ENCODE results near the gene PDZD8.

Gene PDZD8

GRCh38 chr10:117373823-117374505 is 1.3 kb downstream of the PDZD8 start:
- Histone ChIP-seq H3K36me3 (ENCODE audit: insufficient read depth, low read length) (no peaks in the 10 kb centered on the region), H3K4me3 (ENCODE audit: low read length) (peak overlapping the region; percentile 95), H3K4me1 (ENCODE audit: insufficient read depth, low read length) (peaks cover 16% of the 10 kb centered on the region), H3K27me3 (ENCODE audit: insufficient read depth, low read length) (peaks cover 2% of the 10 kb centered on the region), H2AFZ (ENCODE audit: low read depth, low read length) (no peak overlapping the region), H3K9me3 (ENCODE audit: low read length) (no peaks in the 10 kb centered on the region)

DNA sequence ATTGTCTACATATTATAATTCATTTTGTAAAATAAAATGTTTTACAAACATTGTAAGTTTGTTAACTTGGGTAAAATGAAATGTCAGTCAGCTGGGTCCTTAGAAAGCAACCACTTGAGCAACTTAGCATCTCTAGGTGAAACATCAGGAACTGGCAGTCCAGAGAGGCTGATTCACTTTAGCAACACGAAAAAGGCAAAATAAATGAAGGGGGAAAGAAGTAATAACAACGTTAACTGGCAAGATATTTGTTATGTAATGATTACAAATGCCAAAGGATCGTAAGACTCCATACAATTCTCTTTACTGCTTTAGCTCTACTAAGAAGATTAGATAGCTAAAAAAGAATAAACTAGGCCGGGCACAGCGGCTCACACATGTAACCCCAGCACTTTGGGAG is 5.0 kb downstream of the PDZD8 start:
- no peaks in the 10 kb centered on the region for H3K9me3 ChIP-seq (ENCODE audit: low read length)
- H3K36me3 ChIP-seq (ENCODE audit: insufficient read depth, low read length), result no peaks in the 10 kb centered on the region
- H2AFZ ChIP-seq (ENCODE audit: low read depth, low read length), result no peak overlapping the region
- peaks cover 10% of the 10 kb centered on the region for H3K4me1 ChIP-seq (ENCODE audit: insufficient read depth, low read length)
- H3K4me3 ChIP-seq (ENCODE audit: low read length), result no peak overlapping the region
- H3K27me3 ChIP-seq (ENCODE audit: insufficient read depth, low read length), result no peaks in the 10 kb centered on the region

GRCh38 chr10:117367718-117368117 is 7.5 kb downstream of the PDZD8 start:
- Histone ChIP-seq H3K9me3 (ENCODE audit: low read length) (no peaks in the 10 kb centered on the region), H2AFZ (ENCODE audit: low read depth, low read length) (no peak overlapping the region), H3K36me3 (ENCODE audit: insufficient read depth, low read length) (no peaks in the 10 kb centered on the region), H3K27me3 (ENCODE audit: insufficient read depth, low read length) (no peaks in the 10 kb centered on the region), H3K4me3 (ENCODE audit: low read length) (no peak overlapping the region), H3K4me1 (ENCODE audit: insufficient read depth, low read length) (peaks cover 12% of the 10 kb centered on the region)

- no peaks in the 10 kb centered on the region for H3K27me3 ChIP-seq (ENCODE audit: insufficient read depth, low read length)
- no peaks in the 10 kb centered on the region for H3K36me3 ChIP-seq (ENCODE audit: insufficient read depth, low read length)
- H3K4me3 ChIP-seq (ENCODE audit: low read length), result no peak overlapping the region
- H3K9me3 ChIP-seq (ENCODE audit: low read length), result no peaks in the 10 kb centered on the region
- H2AFZ ChIP-seq (ENCODE audit: low read depth, low read length), result no peak overlapping the region
- H3K4me1 ChIP-seq (ENCODE audit: insufficient read depth, low read length), result peaks cover 8% of the 10 kb centered on the region
These were observed 8.5 kb downstream of the PDZD8 start for GRCh38 chr10:117366741-117367140.

DNA sequence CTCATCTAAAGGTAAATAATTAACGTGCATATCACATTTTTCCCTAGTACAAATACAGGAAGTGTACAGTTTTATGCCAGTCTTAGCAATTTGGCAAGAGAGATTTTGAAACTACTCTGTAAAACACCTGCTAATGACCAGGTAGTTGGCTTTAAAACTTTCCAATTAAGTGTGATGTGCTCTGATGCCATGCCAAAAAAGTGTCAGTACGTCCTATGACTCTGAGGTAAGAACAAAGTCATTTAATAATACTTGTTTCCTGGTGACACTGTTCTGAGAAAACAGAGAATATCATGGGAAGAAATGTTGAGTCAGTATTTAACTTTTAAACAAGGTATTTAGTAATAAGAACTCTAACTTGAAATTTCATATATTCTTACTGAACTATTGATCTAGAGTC is 9.6 kb downstream of the PDZD8 start:
- Histone ChIP-seq H3K4me3 (ENCODE audit: low read length) (no peak overlapping the region), H3K27me3 (ENCODE audit: insufficient read depth, low read length) (no peaks in the 10 kb centered on the region), H3K9me3 (ENCODE audit: low read length) (no peaks in the 10 kb centered on the region), H3K36me3 (ENCODE audit: insufficient read depth, low read length) (no peaks in the 10 kb centered on the region), H3K4me1 (ENCODE audit: insufficient read depth, low read length) (peaks cover 8% of the 10 kb centered on the region), H2AFZ (ENCODE audit: low read depth, low read length) (no peak overlapping the region)

DNA sequence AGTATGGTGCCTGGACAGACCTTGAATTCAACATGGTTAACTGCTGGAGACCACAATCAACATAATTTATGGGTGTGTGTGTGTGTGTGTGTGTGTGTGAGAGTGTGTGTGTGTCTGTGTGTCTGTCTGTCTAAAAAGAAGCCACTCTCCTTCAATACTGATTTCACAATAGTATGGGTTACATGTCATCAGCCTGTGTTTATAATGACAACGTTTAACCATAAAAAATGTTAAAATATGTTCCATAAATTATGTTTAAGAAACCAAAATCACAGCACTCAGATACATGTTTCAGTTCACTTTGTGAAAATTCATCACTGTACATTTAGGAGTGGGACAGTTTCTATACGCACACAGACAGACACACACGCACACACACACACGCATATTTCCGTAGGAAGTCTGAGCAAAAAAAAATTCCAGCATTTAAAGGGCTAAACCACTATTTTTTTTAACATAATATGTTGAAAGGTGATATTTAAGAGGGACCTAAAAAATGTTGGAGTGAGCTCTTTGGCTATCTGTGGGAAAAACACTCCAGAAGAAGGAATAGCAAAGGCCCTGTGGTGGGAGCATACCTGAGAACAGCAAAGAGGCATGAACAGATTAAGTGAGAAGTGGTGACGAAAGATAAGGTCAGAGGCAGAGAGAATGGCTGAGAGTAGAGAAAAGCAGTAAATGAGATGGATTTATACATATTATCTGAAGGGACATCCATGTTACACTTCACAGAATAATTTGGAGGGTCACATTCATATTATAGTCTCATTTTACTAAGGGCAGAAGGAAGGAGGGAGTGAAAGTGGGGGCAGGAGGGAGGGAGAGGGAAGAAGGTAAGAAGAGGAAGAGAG is 10.9 kb downstream of the PDZD8 start:
- Histone ChIP-seq H2AFZ (ENCODE audit: low read depth, low read length) (no peak overlapping the region), H3K9me3 (ENCODE audit: low read length) (no peaks in the 10 kb centered on the region), H3K4me1 (ENCODE audit: insufficient read depth, low read length) (peaks cover 8% of the 10 kb centered on the region)

GRCh38 chr10:117363028-117363427 is 12.2 kb downstream of the PDZD8 start:
- Histone ChIP-seq H2AFZ (ENCODE audit: low read depth, low read length) (no peak overlapping the region), H3K9me3 (ENCODE audit: low read length) (peaks cover 1% of the 10 kb centered on the region), H3K4me1 (ENCODE audit: insufficient read depth, low read length) (peaks cover 8% of the 10 kb centered on the region), H3K4me3 (ENCODE audit: low read length) (no peak overlapping the region), H3K36me3 (ENCODE audit: insufficient read depth, low read length) (no peaks in the 10 kb centered on the region), H3K27me3 (ENCODE audit: insufficient read depth, low read length) (no peaks in the 10 kb centered on the region)

More for the DNA sequence above, 10.9 kb downstream of the PDZD8 start:
- no peak overlapping the region for H3K4me3 ChIP-seq (ENCODE audit: low read length)
- H3K27me3 ChIP-seq (ENCODE audit: insufficient read depth, low read length), result no peaks in the 10 kb centered on the region
- H3K36me3 ChIP-seq (ENCODE audit: insufficient read depth, low read length), result no peaks in the 10 kb centered on the region

DNA sequence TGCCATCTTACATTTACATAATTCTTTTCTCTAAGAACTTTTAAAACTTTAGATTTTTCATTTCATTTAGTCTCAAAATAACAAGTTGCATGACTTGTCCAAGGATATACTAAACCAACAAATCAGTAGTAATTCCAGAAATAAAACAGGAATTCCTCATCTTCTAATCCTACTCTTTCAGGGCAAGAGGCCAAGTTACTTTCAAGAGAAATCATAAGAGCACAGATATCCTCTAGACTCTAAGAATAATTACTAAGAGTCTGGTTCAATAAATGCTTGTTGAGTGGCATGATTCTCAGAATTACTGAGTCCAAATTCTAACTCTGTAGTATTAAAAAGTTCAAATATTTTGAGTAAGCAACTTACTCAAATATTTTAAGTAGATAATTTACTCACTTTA is 12.9 kb downstream of the PDZD8 start:
- no peaks in the 10 kb centered on the region for H3K27me3 ChIP-seq (ENCODE audit: insufficient read depth, low read length)

GRCh38 chr10:117360994-117361667 is 14.1 kb downstream of the PDZD8 start:
- Histone ChIP-seq H3K9me3 (ENCODE audit: low read length) (peaks cover 1% of the 10 kb centered on the region), H3K4me1 (ENCODE audit: insufficient read depth, low read length) (peaks cover 8% of the 10 kb centered on the region), H2AFZ (ENCODE audit: low read depth, low read length) (no peak overlapping the region), H3K27me3 (ENCODE audit: insufficient read depth, low read length) (no peaks in the 10 kb centered on the region), H3K4me3 (ENCODE audit: low read length) (no peak overlapping the region), H3K36me3 (ENCODE audit: insufficient read depth, low read length) (no peaks in the 10 kb centered on the region)

More for the DNA sequence above, 12.9 kb downstream of the PDZD8 start:
- Histone ChIP-seq H3K36me3 (ENCODE audit: insufficient read depth, low read length) (no peaks in the 10 kb centered on the region), H3K4me3 (ENCODE audit: low read length) (no peak overlapping the region), H3K4me1 (ENCODE audit: insufficient read depth, low read length) (peaks cover 8% of the 10 kb centered on the region), H2AFZ (ENCODE audit: low read depth, low read length) (no peak overlapping the region), H3K9me3 (ENCODE audit: low read length) (peaks cover 1% of the 10 kb centered on the region)

- Histone ChIP-seq H3K4me1 (ENCODE audit: insufficient read depth, low read length) (peaks cover 8% of the 10 kb centered on the region), H3K4me3 (ENCODE audit: low read length) (no peak overlapping the region), H3K36me3 (ENCODE audit: insufficient read depth, low read length) (no peaks in the 10 kb centered on the region), H2AFZ (ENCODE audit: low read depth, low read length) (no peak overlapping the region), H3K9me3 (ENCODE audit: low read length) (peaks cover 1% of the 10 kb centered on the region), H3K27me3 (ENCODE audit: insufficient read depth, low read length) (no peaks in the 10 kb centered on the region)
These were observed 15.2 kb downstream of the PDZD8 start for GRCh38 chr10:117360016-117360415.

DNA sequence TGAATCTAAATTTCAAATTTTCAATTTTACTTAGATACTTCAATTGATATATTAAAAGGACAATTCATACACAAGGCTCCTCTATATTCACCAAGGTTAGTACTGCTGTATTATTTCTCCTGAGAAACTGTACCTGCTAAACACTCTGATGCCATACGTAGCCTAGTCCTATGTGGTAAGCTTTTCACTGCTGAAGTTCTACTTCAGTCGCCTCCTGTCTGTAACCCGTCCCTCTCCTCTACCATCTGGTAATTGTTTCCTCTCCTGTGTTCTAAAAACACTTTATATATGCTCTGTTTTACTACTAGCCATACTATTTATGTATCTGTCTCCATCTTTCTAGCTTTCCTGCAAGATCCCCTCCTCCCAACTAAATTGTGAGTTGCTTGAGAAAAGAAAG is 20.2 kb downstream of the PDZD8 start:
- no peak overlapping the region for H2AFZ ChIP-seq (ENCODE audit: low read depth, low read length)
- no peak overlapping the region for H3K4me3 ChIP-seq (ENCODE audit: low read length)
- no peaks in the 10 kb centered on the region for H3K4me1 ChIP-seq (ENCODE audit: insufficient read depth, low read length)
- H3K27me3 ChIP-seq (ENCODE audit: insufficient read depth, low read length), result no peaks in the 10 kb centered on the region
- no peaks in the 10 kb centered on the region for H3K36me3 ChIP-seq (ENCODE audit: insufficient read depth, low read length)
- H3K9me3 ChIP-seq (ENCODE audit: low read length), result peaks cover 1% of the 10 kb centered on the region

DNA sequence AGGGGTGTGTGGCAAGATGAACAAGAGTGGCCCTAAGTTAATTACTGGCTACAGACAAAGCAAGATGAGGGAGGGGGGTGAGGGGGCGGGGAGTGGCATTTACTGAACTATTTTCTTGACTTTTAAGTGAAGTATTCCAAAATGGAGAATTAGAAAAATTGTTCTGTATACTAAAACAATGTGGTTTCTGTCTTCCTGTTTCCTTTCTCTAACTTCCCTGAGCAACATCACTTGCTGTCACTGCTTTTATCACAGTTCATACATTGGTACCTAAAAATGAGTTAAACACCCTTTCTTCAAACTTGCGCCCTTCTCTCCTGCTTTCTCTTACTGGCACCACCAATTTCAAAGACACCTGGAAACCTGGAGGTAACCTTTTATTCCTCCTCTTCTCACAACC is 21.6 kb downstream of the PDZD8 start:
- Histone ChIP-seq H3K9me3 (ENCODE audit: low read length) (no peaks in the 10 kb centered on the region), H3K36me3 (ENCODE audit: insufficient read depth, low read length) (no peaks in the 10 kb centered on the region), H2AFZ (ENCODE audit: low read depth, low read length) (no peak overlapping the region), H3K4me3 (ENCODE audit: low read length) (no peak overlapping the region), H3K4me1 (ENCODE audit: insufficient read depth, low read length) (no peaks in the 10 kb centered on the region), H3K27me3 (ENCODE audit: insufficient read depth, low read length) (no peaks in the 10 kb centered on the region)

- Histone ChIP-seq H3K27me3 (ENCODE audit: insufficient read depth, low read length) (no peaks in the 10 kb centered on the region), H3K9me3 (ENCODE audit: low read length) (no peaks in the 10 kb centered on the region), H3K4me1 (ENCODE audit: insufficient read depth, low read length) (no peaks in the 10 kb centered on the region), H3K36me3 (ENCODE audit: insufficient read depth, low read length) (no peaks in the 10 kb centered on the region), H2AFZ (ENCODE audit: low read depth, low read length) (no peak overlapping the region), H3K4me3 (ENCODE audit: low read length) (no peak overlapping the region)
These were observed 22.5 kb downstream of the PDZD8 start for GRCh38 chr10:117352724-117353123.

Data from neuron (in vitro differentiated cells).